Liver (tissue), 9 donors: ENCODE data around the gene AOPEP. TPM values are rescaled to one million over a fixed set of nuclear protein-coding genes. Genes with fewer than 3 reads are reported as not detected.

Experiments
- DNase-seq: peaks from one replicate; pipeline ENCODE4 v3.0.0-alpha.2; 2017; ENCODE audit warnings: low spot score
- H3K27ac ChIP-seq, 2 donors: one replicate each; pipeline ENCODE4 v1.7.0; 2013; ENCODE audit warnings: inconsistent platforms in 2 of 2, low read length in 2 of 2, control low read depth in 1 of 2, low read depth in 1 of 2, mild to moderate bottlenecking in 1 of 2
- H3K27me3 ChIP-seq, 4 donors: one replicate each; pipeline versions ENCODE4 v1.6.1 to v1.7.0; 2013; ENCODE audit warnings: low read length in 3 of 4, inconsistent platforms in 1 of 4, mild to moderate bottlenecking in 1 of 4, moderate library complexity in 1 of 4; ENCODE audit not compliant: control insufficient read depth in 4 of 4, insufficient read depth in 4 of 4
- H3K36me3 ChIP-seq, 4 donors: one replicate each; pipeline versions ENCODE4 v1.6.1 to v1.7.0; 2013; ENCODE audit warnings: low read length in 3 of 4, mild to moderate bottlenecking in 3 of 4, low read depth in 1 of 4, moderate library complexity in 1 of 4; ENCODE audit not compliant: control insufficient read depth in 4 of 4, insufficient read depth in 3 of 4
- H3K4me1 ChIP-seq, 4 donors: one replicate each; pipeline versions ENCODE4 v1.6.1 to v1.7.0; 2013; ENCODE audit warnings: low read length in 3 of 4, mild to moderate bottlenecking in 3 of 4, moderate library complexity in 1 of 4; ENCODE audit not compliant: control insufficient read depth in 4 of 4, insufficient read depth in 4 of 4
- H3K4me3 ChIP-seq, 3 donors: one replicate each; pipeline versions ENCODE4 v1.6.1 to v1.7.0; 2013; ENCODE audit warnings: low read length in 3 of 3, control low read depth in 1 of 3, low read depth in 1 of 3, mild to moderate bottlenecking in 1 of 3
- H3K9ac ChIP-seq, 2 donors: one replicate each; pipeline ENCODE4 v1.7.0; 2013; ENCODE audit warnings: low read length in 2 of 2, mild to moderate bottlenecking in 2 of 2, moderate library complexity in 2 of 2, control low read depth in 1 of 2, low read depth in 1 of 2
- H3K9me3 ChIP-seq, 4 donors: one replicate each; pipeline versions ENCODE4 v1.6.1 to v1.7.0; 2013; ENCODE audit warnings: low read length in 3 of 4; ENCODE audit not compliant: control insufficient read depth in 4 of 4
- FOXA1 ChIP-seq: IDR thresholded peaks from 2 replicates; pipeline ENCODE4 v1.6.1; 2016; ENCODE audit warnings: antibody characterized with exemption
- FOXA2 ChIP-seq: IDR thresholded peaks from 2 replicates; pipeline ENCODE4 v1.6.1; 2016; ENCODE audit warnings: antibody characterized with exemption
- GABPA ChIP-seq, 2 donors: IDR thresholded peaks in 1 of 2; conservative IDR thresholded peaks in 1 of 2; 2 replicates each; pipeline ENCODE4 v1.6.1; 2016; ENCODE audit warnings: antibody characterized with exemption in 2 of 2, mild to moderate bottlenecking in 1 of 2, moderate library complexity in 1 of 2
- HNF4G ChIP-seq: IDR thresholded peaks from 2 replicates; pipeline ENCODE4 v1.6.1; 2016; ENCODE audit warnings: antibody characterized with exemption
- JUND ChIP-seq, 2 donors: IDR thresholded peaks; 2 replicates each; pipeline ENCODE4 v1.6.1; 2016; ENCODE audit warnings: antibody characterized with exemption in 2 of 2
- MAX ChIP-seq: IDR thresholded peaks from 2 replicates; pipeline ENCODE4 v1.6.1; 2016; ENCODE audit warnings: antibody characterized with exemption
- NR2F2 ChIP-seq: IDR thresholded peaks from 2 replicates; pipeline ENCODE4 v1.6.1; 2016; ENCODE audit warnings: antibody characterized with exemption
- RAD21 ChIP-seq, 2 donors: IDR thresholded peaks; 2 replicates each; pipeline ENCODE4 v1.6.1; 2016; ENCODE audit warnings: antibody characterized with exemption in 2 of 2, mild to moderate bottlenecking in 2 of 2
- REST ChIP-seq: IDR thresholded peaks from 2 replicates; pipeline ENCODE4 v1.6.1; 2016; ENCODE audit warnings: antibody characterized with exemption, mild to moderate bottlenecking
- WGBS: extraction: QIAGEN DNeasy Blood & Tissue Kit; methylation state at CpG from one replicate; pipeline ENCODE4 v1.1.7; 2013; 5-methylcytosine and 5-hydroxymethylcytosine counted together
- polyA plus RNA-seq, 2 donors: library from polyadenylated mRNA; stranded (reverse) in 1 of 2; unstranded in 1 of 2; fragments of 200-250 nt in 1 of 2; fragments of >200 nt in 1 of 2; fragmentation: Nextera tagmentation in 1 of 2; extraction: Ambion mirVana in 1 of 2; gene quantifications; one replicate each; pipeline versions ENCODE4 v1.2.1 to v1.2.3, GENCODE V29; 2013 to 2015
- total RNA-seq, 2 donors: library from RNA; depleted of rRNA; stranded (reverse); fragments of >200 nt; gene quantifications; one replicate each; pipeline ENCODE4 v1.2.3, GENCODE V29; 2014
- TF ChIP-seq, protein P1 (sequence below): IDR thresholded peaks from 2 replicates; pipeline ENCODE4 v1.6.1; 2016; ENCODE audit warnings: antibody characterized with exemption
- TF ChIP-seq, protein P2 (sequence below): IDR thresholded peaks from 2 replicates; pipeline ENCODE4 v1.6.1; 2016; ENCODE audit warnings: antibody characterized with exemption
- donor health status: healthy.
- donor health status: healthy.
- donor health status: healthy.
- donor health status: healthy.
- donor health status: healthy.

The AOPEP gene
- total and polyA plus RNA-seq, 4 donors, result 22.2 to 77.1 (median 34.8) TPM

- TF ChIP-seq REST (no peak), MAX (no peak)
- TF ChIP-seq, protein P1, sequence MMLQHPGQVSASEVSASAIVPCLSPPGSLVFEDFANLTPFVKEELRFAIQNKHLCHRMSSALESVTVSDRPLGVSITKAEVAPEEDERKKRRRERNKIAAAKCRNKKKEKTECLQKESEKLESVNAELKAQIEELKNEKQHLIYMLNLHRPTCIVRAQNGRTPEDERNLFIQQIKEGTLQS, result no peak
These were observed 375.5 kb downstream of the AOPEP start (continued) for GRCh38 chr9:95102001-95102433.

DNA sequence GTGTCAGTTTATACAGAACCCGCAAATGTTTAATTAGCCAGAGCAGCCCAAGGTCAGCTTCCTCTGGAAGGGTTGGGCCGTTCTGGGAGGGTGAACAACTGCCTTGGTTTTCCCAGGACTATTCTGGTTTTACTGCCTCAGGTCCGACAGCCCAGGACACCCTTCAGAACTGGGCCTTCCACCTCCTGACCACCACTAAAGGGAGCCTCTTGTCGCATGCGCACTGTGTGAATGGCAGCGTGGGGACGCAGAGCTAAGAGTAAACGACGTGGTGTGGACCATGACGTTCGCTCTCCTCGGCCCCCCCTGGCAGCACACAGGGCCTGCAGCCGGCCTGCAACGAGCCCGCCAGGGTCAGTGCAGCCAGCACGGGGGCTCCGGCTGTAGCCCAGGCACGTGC is 376.1 kb downstream of the AOPEP start:
- no peaks in the 10 kb centered on the region for H3K4me1 ChIP-seq
- 92% methylated on average over 18 of the region's 18 CpGs for WGBS
- no peak for DNase-seq
- no peaks in the 10 kb centered on the region for H3K27me3 ChIP-seq
- no peak overlapping the region for H3K4me3 ChIP-seq
- no peak overlapping the region for H3K9ac ChIP-seq
- no peak overlapping the region for H3K27ac ChIP-seq
- TF ChIP-seq, protein P1, result no peak
- TF ChIP-seq GABPA (IDR thresholded peaks at IDR 0.05 in 1 of 2, conservative IDR thresholded peaks at IDR 0.05 in 1 of 2), result no peak
- TF ChIP-seq MAX, result no peak
- TF ChIP-seq REST, result no peak
- TF ChIP-seq, protein P2, sequence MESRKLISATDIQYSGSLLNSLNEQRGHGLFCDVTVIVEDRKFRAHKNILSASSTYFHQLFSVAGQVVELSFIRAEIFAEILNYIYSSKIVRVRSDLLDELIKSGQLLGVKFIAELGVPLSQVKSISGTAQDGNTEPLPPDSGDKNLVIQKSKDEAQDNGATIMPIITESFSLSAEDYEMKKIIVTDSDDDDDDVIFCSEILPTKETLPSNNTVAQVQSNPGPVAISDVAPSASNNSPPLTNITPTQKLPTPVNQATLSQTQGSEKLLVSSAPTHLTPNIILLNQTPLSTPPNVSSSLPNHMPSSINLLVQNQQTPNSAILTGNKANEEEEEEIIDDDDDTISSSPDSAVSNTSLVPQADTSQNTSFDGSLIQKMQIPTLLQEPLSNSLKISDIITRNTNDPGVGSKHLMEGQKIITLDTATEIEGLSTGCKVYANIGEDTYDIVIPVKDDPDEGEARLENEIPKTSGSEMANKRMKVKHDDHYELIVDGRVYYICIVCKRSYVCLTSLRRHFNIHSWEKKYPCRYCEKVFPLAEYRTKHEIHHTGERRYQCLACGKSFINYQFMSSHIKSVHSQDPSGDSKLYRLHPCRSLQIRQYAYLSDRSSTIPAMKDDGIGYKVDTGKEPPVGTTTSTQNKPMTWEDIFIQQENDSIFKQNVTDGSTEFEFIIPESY, result no peak
- TF ChIP-seq HNF4G, result no peak
- no peak for TF ChIP-seq NR2F2
- no peak for TF ChIP-seq FOXA2
- TF ChIP-seq JUND (IDR thresholded peaks at IDR 0.05), result no peak
- no peak for TF ChIP-seq FOXA1
- TF ChIP-seq RAD21 (IDR thresholded peaks at IDR 0.05), result no peak
- H3K36me3 ChIP-seq, result peaks cover 3 to 66% (median 39%) of the 10 kb centered on the region in 4 donors
- H3K9me3 ChIP-seq, result no peaks in the 10 kb centered on the region
